ENCODE measurements around the gene TOMM5.

The TOMM5 gene

DNA sequence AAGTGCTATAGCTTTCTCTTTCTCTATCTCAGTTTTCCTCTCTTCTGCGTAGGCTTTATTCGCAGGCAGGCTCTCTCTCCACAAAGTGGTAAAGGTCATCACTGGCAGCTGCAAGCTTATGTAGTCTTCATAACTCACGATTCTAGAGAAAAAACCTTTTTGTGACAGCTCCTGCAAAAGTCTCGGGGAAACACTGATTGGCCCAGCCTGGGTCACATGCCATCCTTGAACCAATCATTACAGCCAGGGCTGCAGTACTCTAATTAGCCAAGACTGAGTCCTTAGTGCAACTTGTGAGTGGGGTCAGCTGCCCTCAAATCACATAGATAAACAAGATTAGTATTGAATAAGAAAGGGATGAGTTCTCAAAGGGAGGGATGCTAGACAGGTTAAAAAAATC, 40.1 kb upstream of the TOMM5 start:
- no peak overlapping the region for H3K27ac ChIP-seq
- TF ChIP-seq, protein P1, sequence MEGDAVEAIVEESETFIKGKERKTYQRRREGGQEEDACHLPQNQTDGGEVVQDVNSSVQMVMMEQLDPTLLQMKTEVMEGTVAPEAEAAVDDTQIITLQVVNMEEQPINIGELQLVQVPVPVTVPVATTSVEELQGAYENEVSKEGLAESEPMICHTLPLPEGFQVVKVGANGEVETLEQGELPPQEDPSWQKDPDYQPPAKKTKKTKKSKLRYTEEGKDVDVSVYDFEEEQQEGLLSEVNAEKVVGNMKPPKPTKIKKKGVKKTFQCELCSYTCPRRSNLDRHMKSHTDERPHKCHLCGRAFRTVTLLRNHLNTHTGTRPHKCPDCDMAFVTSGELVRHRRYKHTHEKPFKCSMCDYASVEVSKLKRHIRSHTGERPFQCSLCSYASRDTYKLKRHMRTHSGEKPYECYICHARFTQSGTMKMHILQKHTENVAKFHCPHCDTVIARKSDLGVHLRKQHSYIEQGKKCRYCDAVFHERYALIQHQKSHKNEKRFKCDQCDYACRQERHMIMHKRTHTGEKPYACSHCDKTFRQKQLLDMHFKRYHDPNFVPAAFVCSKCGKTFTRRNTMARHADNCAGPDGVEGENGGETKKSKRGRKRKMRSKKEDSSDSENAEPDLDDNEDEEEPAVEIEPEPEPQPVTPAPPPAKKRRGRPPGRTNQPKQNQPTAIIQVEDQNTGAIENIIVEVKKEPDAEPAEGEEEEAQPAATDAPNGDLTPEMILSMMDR (conservative IDR thresholded peaks at IDR 0.05) = no peak

DNA sequence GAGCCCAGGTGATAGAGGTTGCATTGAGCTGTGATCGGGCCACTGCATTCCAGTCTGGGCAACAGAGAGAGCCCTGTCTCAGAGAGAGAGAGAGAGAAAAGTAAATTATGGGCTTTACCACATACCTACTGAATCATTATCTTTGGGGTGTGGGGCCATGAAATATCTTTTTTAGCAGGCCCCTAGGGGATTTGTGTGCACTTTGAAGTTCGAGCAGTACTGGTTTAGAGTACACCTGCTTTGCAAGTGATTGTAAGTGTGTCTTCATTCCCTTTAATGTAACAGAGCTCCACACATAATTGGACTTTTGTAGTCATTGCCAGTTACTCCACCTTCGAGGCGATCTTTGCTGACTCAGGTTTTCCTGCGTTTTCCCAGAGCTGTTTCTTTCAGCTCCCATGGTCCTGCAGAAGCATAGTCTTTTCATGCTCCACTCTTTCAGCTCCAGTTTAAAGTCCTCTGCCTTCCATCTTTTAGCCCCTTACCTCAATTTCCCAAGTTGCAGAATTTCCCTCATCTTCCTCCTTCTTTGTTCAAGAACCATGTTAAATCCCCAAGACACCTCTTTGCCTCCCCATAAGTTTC, 34.4 kb upstream of the TOMM5 start:
- no peak overlapping the region for H3K27ac ChIP-seq
- TF ChIP-seq, protein P1 (conservative IDR thresholded peaks at IDR 0.05) = no peak

DNA sequence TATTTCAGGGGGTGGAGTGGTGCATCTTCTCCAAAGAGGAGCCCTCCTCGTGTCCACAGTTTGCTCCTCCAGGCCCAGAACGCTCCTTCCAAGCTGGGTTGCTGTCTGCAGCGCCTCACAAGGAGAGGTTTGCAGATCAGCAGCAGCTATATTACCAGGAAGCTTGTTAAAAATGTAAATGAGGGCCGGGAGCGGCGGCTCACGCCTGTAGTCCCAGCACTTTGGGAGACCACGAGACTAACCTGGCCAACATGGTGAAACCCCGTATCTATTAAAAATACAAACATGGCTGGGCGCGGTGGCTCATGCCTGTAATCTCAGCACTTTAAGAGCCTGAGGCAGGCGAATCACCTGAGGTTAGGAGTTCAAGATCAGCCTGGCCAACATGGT, 33.4 kb upstream of the TOMM5 start:
- TF ChIP-seq, protein P1 (conservative IDR thresholded peaks at IDR 0.05) = no peak
- H3K27ac ChIP-seq = no peak overlapping the region

GRCh38 chr9:37625036-37625757, 32.8 kb upstream of the TOMM5 start:
- TF ChIP-seq, protein P1 (conservative IDR thresholded peaks at IDR 0.05) = no peak
- no peak overlapping the region for H3K27ac ChIP-seq

DNA sequence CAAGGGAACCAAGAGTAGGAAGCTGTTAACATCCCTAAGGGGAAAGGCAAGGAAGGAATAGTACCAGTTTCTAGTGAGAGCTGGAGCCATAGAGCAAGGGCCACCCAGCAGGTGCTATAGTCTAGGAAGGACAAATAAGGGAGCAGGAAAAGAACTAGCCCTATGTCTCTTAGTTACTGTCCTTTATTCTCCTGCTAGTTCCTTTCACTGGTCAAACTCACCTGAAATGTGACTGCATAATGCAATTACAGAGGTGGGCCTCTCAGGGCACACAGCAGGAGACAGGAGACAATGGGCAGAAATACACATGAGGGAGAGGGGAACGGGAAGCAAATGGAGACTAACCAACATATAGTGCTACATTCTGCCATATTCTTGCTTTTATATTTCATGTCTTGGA, 31.7 kb upstream of the TOMM5 start:
- no peak overlapping the region for H3K27ac ChIP-seq
- TF ChIP-seq, protein P1 (conservative IDR thresholded peaks at IDR 0.05) = no peak

DNA sequence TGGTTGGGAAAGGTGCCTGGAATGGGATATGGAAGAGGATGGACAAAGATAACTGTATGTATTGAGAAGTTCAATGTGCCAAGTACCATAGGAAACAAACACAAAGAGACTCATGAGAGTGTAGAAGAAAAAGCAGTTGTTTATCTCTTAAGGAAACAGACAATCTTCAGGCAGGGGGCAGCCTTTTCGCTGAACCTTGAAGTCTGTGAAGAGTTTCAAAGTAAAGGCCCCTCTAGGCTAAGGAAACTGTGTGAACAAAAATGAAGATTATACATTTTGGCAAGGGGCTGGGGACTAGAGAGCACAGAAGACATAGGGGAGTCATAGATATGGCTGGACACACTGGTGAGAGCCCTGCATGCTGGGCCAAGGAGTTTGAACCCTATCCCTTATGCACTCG, 30.9 kb upstream of the TOMM5 start:
- H3K27ac ChIP-seq = no peak overlapping the region
- TF ChIP-seq, protein P1 (conservative IDR thresholded peaks at IDR 0.05) = no peak

GRCh38 chr9:37622462-37622861, 30.1 kb upstream of the TOMM5 start:
- no peak overlapping the region for H3K27ac ChIP-seq
- TF ChIP-seq, protein P1 (conservative IDR thresholded peaks at IDR 0.05) = no peak

Measured in VCaP (cell line).